Renal cortex interstitium (tissue), 11 donors: Measurements from ENCODE around the gene BRWD1. TPM values are rescaled to one million over a fixed set of nuclear protein-coding genes. Genes with fewer than 3 reads are reported as not detected.

Source experiments
- DNase-seq, 11 donors: peaks; one replicate each; pipeline ENCODE4 v3.0.0-alpha.2; 2013; ENCODE audit warnings: low read depth in 9 of 11, low spot score in 4 of 11; ENCODE audit errors: extremely low read depth in 1 of 11
- polyA plus RNA-seq, 3 donors: library from polyadenylated mRNA; unstranded; fragments of 120-200 nt; gene quantifications; one replicate each; pipeline ENCODE4 v1.2.1, GENCODE V29; 2013; ENCODE audit not compliant: insufficient read length in 3 of 3

The BRWD1 gene
- polyA plus RNA-seq, 3 donors: 43.9 to 54.7 (median 50.9) TPM

DNA sequence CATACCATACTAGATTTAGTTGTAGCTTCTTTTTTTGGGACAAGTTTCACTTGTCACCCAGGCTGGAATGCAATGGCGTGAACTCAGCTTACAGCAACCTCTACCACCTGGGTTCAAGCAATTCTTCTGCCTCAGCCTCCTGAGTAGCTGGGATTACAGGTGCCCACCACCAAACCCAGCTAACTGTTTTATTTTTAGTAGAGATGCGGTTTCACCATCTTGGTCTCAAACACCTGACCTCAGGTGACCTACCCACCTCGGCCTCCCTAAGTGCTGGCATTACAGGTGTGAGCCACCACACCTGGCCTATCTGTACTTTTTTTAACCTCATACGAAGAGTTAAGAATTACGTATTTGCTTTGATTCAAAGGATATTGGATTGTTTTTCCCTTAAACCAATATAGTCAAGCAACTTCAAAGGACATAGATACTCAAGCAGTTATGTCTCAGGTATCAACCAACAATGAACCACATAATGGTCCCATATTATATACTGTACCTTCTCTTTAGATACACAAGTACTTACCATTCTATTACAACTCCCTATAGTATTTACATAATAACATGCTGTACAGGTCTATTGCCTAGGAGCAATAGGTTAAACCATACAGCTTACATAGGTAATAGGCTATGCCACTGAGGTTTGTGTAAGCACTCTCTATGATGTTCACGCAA lies 28.0 kb upstream of the BRWD1 start:
- no peak for DNase-seq

DNA sequence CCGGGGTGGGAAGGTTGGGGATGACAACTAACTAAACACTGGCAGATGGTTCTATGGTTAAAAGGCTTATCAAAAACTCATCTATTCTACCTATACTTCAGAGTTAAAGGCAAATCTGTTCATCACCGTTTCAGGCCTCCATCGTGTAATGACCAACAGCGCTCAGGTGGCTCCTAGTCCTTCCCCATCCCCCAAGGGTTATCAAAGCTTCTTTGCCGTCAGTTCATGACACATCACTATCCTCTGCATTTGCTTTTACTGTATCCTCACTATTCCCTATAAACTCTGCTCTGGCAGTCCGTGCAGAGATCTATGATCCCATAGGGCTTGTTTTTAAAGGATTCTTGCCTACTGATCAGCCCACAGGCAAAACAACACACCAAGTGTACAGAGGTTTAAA lies 27.3 kb upstream of the BRWD1 start:
- no peak for DNase-seq

DNA sequence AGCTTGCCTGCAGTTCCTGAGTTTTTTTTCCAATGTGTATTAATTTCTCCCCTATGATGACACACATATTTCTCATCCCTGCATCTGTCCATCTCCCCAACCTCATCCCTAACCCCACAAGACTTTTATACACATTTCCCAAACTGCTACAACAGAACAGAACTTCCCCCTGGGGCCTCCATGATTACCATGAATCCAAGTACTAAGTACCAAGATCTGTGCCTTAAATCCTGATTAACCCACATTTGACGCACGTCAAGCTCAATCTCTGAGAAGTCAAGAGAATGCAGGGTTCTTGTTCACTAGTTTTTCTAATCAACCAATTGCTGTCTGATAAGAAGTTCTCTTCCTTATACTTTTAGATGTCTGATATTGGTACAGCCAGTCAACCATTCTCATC lies 25.8 kb upstream of the BRWD1 start:
- DNase-seq: no peak

DNA sequence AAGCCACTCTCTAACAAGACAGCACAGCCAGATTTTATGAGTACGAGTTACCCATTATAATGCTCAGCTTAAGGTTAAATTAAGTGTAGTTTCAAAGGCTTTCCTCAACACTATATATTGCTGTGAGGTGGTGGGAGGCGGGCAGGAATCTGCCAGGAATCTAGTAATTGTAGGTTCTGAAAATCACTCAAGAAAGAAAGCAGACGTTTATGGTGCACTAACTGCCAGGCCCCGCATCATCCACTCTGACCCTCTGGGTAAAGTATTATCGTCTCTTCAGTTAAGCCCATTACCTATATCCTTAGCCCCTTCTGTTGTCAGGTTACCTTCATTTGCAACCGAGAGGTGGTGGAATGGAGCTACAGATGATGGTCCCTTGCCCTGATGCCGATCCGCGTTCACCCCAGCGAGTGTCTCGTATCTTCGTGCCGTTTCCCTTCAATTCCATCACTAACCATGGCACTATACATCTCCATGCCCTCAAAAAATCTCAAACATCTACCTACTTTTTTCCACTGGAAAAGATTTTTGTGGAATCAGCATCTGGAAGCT lies 23.1 kb upstream of the BRWD1 start:
- no peak for DNase-seq

DNA sequence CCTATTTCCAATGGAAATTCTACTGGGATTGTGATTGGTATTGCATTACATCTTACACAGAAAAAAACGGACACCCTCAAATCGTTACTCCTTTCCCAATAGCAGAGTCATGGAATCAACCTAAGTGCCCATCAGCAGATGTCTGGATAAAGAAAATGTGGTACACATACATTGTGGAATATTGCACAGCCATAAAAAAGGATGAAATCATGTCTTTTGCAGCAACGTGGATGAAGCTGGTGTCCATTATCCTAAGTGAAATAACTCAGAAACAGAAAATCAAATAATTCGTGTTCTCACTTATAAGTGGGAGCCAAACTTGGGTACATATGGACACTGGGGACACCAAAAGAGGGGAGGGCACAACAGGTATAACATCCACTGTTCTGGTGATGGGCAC lies 21.2 kb upstream of the BRWD1 start:
- no peak for DNase-seq

DNA sequence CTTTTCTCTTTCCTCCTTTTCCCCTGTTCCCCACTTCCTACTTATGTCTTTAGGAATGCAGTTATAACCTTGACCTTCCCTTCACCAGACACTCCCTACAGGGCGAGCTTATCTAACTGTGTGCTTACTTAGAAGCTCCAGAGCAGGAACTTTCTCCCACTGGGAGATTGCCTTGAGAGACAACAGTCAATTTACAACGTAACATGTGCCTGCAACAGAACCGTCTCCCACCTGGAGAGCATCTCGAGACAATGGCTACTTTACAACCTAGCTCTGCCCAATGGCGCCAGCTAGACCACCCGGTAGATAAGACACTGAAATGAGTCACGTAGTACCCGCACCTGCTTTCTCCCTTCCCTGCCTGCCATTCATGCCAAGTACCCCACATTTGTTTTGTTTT lies 18.7 kb upstream of the BRWD1 start:
- no peak for DNase-seq

DNA sequence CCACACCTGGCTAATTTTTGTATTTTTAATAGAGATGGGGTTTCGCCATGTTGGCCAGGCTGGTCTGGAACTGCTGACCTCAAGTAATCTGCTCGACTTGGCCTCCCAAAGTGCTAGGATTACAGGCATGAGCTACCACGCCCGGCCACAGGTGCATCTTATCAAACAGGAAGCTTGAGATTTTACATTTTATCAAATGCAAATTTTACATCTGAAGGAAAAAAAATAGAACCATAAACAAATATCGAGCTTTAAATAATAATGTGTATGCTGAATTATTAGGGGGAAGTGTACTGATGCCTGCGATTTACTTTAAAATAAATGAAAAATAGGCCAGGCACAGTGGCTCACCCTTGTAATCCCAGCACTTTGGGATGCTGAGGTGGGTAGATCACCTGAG lies 16.6 kb upstream of the BRWD1 start:
- no peak for DNase-seq

DNA sequence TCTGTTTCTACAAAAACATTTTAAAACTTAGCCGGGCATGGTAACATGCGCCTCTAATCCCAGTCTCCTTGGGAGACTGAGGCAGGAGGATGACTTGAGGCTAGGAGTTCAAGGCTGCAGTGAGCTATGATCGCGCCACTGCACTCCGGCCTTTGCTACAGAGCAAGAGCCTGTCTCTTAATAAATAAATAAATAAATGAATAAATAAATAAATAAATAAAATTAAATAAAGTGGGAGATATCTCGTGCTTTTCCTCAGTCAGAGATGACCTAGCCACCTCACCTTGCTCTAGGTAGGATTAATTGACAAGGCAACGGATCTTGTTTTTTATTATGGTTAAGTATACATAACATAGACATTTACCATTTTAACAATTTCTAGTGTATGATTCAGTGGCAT lies 14.3 kb upstream of the BRWD1 start:
- DNase-seq: no peak

DNA sequence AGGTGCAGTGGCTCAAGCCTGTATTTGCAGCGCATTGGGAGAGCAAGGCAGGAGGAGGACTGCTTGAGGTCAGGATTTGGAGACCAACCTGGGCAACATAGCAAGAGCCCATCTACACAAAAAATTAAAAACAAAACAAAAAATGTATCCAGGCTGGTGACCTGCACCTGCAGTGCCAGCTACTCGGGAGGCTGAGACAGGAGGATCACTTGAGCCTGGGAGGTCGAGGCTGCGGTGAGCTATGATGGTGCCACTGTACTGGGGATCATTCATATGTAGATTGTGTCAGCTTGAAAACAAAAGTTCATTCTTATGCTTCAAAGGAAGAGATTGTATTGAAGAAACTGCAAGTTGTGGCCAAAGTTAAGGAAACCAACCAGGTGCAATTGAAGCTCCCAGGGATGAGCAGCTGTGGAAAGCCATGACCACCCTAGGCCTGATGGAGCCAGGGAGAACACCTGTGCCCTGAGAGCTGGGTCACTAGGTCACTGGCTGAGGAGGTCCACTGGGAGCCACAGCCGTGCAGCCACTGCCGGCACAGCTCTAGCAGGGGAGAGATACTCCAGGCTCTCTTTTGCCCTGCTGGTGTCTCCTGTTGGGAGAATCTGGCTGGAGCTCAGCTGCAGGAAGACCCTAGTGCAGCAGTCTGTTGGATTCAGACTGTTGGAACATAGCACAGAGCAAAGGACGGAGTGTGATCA lies 13.3 kb upstream of the BRWD1 start:
- no peak for DNase-seq

DNA sequence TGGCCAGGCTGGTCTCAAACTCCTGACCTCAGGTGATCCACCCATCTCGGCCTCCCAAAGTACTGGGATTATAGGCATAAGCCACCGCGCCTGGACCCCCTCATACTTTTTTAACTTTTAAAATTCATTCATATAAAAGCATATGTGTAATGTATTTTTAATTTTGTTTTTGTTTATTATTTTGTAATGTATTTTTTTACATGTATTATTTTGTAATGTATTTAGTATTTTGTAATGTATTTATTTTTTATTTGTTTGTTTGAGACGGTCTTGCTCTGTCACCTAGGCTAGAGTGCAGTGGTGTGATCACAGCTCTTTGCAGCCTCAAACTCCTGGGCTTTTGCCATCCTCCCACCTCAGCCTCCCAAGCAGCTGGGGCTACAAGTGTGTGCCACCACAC lies 12.0 kb upstream of the BRWD1 start:
- no peak for DNase-seq

DNA sequence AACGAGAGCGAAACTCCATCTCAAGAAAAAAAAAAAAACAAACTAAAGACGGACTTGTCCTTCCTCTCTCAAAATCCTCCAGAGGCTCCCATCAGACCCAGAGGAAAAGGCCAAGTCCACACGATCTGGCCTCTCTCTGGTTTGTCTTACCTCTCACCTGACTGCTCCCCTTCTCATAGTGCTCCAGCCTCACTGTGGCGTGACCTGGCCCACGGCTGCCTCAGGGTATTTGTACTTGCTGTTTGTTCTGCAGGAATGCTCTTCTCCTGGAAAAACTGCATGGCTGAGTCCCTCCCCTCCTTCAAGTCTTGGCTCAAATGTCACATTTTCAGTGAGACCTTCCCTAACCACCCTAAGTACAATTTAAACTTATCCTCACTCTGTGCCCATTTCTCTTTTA lies 8.0 kb upstream of the BRWD1 start:
- no peak for DNase-seq

DNA sequence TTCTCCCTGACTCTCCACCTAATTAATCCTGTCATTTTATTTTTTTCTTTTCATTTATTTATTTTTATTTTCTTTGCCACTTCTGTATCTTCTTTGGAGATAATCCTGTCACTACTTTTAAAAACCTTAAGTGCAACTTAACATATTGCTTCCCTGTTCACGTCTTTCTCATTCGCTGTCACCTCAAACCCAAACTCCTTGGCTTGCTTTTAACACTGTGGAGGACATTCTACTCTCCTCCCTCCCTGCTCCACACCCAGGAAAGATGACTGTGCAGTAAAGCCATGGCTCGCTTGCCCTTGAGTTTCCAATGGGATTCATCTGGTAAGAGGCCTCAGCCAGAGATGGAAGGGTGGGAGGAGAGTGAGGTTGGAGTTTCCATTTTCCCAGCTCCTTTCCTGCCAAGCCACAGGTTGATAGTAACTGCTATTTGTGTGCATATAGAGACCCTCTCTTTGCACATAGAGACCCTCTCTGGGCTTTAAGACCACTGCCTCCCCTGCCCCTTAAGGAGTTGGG lies 6.4 kb upstream of the BRWD1 start:
- DNase-seq: no peak

DNA sequence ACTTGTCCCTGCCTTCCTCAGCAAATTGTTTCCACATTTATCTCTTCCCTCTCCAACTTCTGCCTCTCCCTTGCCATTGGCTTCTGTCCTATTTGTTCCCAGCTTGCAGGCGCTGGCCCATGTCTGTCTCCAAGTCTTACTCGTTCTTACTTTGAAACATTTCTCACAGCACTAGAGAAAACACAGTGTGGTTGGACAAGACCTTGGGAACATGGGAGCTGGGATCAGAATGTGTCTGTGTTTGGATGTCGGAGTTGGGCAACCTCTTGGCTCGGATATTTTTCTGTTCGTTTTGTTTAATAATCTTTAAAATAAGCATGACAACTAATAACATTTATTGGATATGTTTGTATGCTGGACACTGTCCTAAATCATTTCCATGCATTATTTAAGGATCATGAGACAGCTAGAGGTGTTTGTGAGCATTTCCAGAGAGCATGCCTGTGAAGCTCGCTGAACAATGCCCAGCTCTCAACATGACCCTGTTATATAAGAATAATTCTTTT lies 5.9 kb upstream of the BRWD1 start:
- DNase-seq: no peak

DNA sequence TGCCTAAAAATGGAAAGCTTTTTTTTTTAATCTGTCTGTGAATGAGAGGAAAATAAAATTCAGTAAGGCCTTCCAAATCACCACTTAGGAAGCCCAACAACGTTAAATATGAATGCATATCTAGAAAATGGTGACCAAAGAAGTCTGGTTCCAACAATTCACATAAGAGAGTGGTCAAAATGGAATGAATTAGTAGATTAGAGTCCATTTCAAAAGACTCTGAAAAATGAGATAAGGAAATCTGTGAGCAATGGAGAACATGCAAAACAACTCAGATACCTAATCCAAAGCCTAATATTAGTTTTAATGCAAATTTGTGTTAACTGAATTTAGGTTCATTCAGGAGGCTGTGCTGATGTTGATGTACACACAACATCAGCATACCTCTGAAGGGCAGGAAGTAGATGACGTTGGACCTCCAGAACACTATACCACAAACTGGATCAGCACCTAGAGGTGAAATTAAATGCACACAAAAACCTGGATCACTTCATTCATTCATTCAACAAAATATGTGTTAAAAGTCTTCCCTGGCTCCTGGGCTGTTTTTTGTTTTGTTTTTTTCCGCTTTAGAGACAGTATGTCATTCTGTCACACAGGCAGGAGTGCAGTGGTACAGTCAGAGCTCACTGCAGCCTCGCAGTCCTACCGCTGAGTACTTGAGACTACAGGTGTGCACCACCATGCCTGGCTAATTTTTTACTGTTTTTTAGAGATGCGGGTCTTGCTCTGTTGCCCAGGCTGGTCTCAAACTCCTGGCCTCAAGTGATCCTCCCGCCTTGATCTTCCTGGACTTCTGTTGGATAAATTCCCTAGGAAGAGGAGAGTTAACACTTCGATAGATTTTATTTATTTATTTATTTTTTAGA lies 4.9 kb upstream of the BRWD1 start:
- DNase-seq: no peak

DNA sequence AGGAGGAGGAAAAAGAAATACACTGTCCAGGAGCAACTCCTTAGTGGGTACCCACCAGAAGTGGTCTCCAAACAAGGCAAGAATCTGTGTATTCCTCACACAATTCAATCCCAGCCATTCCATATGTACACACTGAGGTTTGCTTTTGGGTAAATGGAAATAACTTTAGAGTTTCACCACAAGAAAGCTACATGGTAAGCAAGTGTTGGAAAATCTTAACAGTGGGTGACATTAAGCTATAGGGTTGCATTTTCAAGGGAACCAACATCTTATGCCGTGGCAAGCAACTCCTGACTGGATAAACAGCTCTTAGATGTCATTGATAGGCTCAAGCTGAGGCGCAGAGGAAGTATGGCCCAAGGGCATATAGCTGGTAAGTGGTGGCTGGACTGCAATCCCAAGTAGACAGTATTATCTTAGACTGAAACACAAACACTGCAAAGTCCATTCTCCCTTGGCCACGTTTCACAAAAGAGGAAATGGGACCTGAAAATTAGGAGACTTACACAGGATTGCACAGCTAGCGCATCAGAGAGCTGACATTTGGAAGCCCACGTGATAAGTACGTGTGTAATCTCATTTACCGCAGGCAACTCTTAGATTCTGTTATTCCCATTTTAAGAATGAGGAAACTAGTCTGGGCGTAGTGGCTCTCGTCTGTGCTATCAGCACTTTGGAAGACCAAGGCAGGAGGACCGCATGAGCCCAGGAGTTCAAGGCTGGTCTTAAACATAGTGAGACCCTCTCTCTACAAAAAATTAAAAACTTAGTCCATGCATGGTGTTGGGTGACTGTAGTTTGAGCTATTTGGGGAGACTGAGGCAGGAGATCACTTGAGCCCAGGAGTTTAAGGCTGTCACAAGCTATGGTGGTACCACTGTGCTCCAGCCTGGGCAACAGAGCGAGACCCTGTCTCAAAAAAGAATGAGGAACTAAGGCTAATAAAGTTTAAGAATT lies 4.0 kb upstream of the BRWD1 start:
- no peak for DNase-seq

DNA sequence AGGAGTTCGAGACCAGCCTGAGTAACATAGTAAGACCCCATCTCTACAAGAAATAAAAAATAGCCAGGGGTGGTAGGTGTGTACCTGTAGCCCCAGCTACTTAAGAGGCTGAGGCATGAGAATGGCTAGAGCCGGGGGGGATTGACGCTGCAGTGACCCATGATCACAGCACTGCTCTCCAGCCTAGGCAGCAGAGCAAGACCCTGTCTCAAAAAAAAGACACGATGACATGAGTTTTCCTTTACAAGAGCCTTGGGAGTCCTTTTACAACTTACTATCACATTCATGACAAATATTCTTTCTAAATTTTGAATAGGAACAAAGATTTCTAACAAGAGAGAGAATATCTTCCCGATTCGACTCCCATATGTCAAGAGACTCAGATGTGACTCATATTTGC lies 3.3 kb upstream of the BRWD1 start:
- DNase-seq: no peak

DNA sequence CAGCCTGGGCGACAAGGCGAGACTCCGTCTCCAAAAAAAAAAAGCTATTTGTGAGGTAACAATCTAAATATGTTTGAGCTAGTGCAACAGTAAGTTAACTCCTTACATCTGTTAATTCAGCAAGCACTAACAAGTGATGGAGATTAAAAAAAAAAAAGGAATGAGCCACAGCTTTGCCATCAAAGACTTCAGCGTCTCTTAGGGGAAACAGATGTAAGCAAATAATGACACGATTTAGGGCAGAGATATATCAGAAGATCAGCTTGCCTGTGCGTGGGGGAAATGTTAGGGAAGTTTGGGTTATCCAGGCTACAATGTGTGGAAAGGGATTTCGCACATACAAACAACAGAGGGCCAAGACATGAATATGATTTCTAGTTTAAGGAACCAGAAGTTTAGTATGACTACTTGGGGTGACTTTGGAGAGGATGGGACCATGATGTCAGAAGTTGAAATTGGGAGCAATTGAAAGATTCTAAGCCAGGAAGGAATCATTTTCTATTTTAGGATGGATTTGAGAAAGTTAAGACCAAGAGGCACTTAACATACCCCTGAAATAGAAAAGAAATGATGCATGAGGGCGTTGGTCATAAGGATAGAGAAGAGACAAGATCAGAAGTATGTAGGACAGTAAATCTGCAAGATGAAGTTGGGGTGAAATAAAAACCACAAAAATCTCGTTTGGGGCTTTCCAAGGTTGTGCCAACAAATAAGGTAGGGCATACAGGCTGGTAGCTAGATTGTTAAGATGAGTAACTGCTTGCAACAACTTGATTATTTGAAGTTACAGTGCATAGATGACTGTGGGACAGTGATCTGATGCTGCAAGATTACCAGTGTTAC lies 2.4 kb upstream of the BRWD1 start:
- DNase-seq: no peak
